ENCODE measurements around the gene AMZ2. TPM values are rescaled to one million over a fixed set of nuclear protein-coding genes. Genes with fewer than 3 reads are reported as not detected.
"Not testable (repeated sequence)": the region's sequence is repeated elsewhere in the genome, so short reads cannot be mapped to it uniquely, and the experiment has no call there.

AMZ2 gene
- polyA plus RNA-seq, 3 donors, result 34.0 to 67.6 (median 67.2) TPM

DNA sequence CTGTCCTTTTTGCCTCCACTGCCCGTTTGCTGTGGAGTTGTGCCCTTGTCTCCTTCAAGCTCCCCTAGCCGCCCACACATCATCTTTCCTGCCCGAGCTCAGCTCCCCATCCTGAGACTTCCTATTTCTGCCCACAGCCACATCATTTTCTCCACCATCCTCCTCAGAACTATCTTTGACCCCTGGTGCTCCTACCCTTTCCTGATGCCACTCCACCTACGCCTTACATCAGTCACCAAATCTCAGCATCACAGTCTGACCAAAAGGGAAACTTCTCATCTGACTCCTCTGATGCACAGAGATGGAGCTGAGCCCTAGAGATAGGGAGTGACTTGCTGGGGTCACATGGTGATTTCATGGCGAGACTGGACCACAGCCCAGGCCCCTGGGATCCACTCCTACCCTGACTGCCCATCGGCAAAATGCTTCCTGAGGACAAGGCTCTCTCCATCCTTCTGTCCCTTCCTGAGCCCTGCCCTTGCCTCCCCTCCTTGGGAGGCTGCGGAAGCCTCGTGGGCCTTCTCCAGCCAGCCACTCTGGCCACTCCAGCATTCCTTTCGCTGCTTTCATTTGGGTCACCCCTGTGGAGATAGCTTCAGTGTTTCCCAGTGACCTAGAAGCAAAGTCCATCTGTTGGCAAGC lies 19.7 kb upstream of the AMZ2 start:
- H3K9ac ChIP-seq (ENCODE audit: insufficient read depth, low read length, poor library complexity, severe bottlenecking); H2AFZ ChIP-seq (ENCODE audit: insufficient read depth, low read depth, low read length, poor library complexity, severe bottlenecking); H3K27ac ChIP-seq (ENCODE audit: low read depth in 1 of 2, low read length in 2 of 2); H3K4me1 ChIP-seq (ENCODE audit: control insufficient read depth in 1 of 2, insufficient read depth in 2 of 2, low read length in 2 of 2); H3K4me3 ChIP-seq (replicated peaks in 1 of 3; ENCODE audit: low read depth in 2 of 3, low read length in 3 of 3); H3K27me3 Mint-ChIP-seq (ENCODE audit: low read depth in 3 of 3); H3K4me2 ChIP-seq (replicated peaks; ENCODE audit: extremely low read depth, low read length, poor library complexity, severe bottlenecking); H4K20me1 ChIP-seq (ENCODE audit: insufficient read depth, low read length); H3K79me2 ChIP-seq (ENCODE audit: insufficient read depth, low read length); intact Hi-C loops (cut with micrococcal nuclease); H3K9me3 Mint-ChIP-seq; H3K4me3 Mint-ChIP-seq; DNase-seq; H3K27me3 ChIP-seq (ENCODE audit: control insufficient read depth in 2 of 2, insufficient read depth in 2 of 2, low read length in 2 of 2); H3K36me3 ChIP-seq (replicated peaks in 1 of 2; ENCODE audit: control insufficient read depth in 1 of 2, insufficient read depth in 2 of 2, low read length in 2 of 2); H3K36me3 Mint-ChIP-seq; H3K9me3 ChIP-seq (replicated peaks in 1 of 2; ENCODE audit: control insufficient read depth in 1 of 2, insufficient read depth in 1 of 2, low read length in 2 of 2): not testable (repeated sequence)
- Mint-ChIP-seq H3K27ac (peak overlapping the region in 3 of 7 donors; percentile 18 to 51 (median 42)), H3K4me1 (peaks cover 12% of the 10 kb centered on the region)
- WGBS (ENCODE audit: insufficient coverage), result 57% methylated on average over 5 of the region's 9 CpGs

GRCh38 chr17:68228817-68229570 lies 18.8 kb upstream of the AMZ2 start:
- Mint-ChIP-seq H3K27me3 (ENCODE audit: low read depth in 3 of 3) (peaks cover 0 to 2% (median 0%) of the 10 kb centered on the region in 3 donors), H3K9me3 (no peaks in the 10 kb centered on the region), H3K27ac (peak overlapping the region in 1 of 7 donors; percentile 18), H3K4me3 (peak overlapping the region in 1 of 2 donors; percentile 31), H3K36me3 (peaks cover 3 to 5% of the 10 kb centered on the region in 2 donors), H3K4me1 (peaks cover 12% of the 10 kb centered on the region)
- Histone ChIP-seq H3K9me3 (replicated peaks in 1 of 2; ENCODE audit: control insufficient read depth in 1 of 2, insufficient read depth in 1 of 2, low read length in 2 of 2) (no peaks in the 10 kb centered on the region), H3K4me1 (ENCODE audit: control insufficient read depth in 1 of 2, insufficient read depth in 2 of 2, low read length in 2 of 2) (no peaks in the 10 kb centered on the region), H3K4me3 (replicated peaks in 1 of 3; ENCODE audit: low read depth in 2 of 3, low read length in 3 of 3) (no peak overlapping the region), H3K79me2 (ENCODE audit: insufficient read depth, low read length) (no peaks in the 10 kb centered on the region), H3K9ac (ENCODE audit: insufficient read depth, low read length, poor library complexity, severe bottlenecking) (no peak overlapping the region), H3K4me2 (replicated peaks; ENCODE audit: extremely low read depth, low read length, poor library complexity, severe bottlenecking) (no peak overlapping the region), H4K20me1 (ENCODE audit: insufficient read depth, low read length) (no peaks in the 10 kb centered on the region), H3K27me3 (ENCODE audit: control insufficient read depth in 2 of 2, insufficient read depth in 2 of 2, low read length in 2 of 2) (no peaks in the 10 kb centered on the region), H2AFZ (ENCODE audit: insufficient read depth, low read depth, low read length, poor library complexity, severe bottlenecking) (no peak overlapping the region), H3K27ac (ENCODE audit: low read depth in 1 of 2, low read length in 2 of 2) (no peak overlapping the region), H3K36me3 (replicated peaks in 1 of 2; ENCODE audit: control insufficient read depth in 1 of 2, insufficient read depth in 2 of 2, low read length in 2 of 2) (no peaks in the 10 kb centered on the region)
- intact Hi-C loops (cut with micrococcal nuclease), result no loop called here
- DNase-seq, result no peak
- 68% methylated on average over 10 of the region's 17 CpGs for WGBS (ENCODE audit: insufficient coverage)
- TF ChIP-seq, protein P1, sequence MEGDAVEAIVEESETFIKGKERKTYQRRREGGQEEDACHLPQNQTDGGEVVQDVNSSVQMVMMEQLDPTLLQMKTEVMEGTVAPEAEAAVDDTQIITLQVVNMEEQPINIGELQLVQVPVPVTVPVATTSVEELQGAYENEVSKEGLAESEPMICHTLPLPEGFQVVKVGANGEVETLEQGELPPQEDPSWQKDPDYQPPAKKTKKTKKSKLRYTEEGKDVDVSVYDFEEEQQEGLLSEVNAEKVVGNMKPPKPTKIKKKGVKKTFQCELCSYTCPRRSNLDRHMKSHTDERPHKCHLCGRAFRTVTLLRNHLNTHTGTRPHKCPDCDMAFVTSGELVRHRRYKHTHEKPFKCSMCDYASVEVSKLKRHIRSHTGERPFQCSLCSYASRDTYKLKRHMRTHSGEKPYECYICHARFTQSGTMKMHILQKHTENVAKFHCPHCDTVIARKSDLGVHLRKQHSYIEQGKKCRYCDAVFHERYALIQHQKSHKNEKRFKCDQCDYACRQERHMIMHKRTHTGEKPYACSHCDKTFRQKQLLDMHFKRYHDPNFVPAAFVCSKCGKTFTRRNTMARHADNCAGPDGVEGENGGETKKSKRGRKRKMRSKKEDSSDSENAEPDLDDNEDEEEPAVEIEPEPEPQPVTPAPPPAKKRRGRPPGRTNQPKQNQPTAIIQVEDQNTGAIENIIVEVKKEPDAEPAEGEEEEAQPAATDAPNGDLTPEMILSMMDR (IDR thresholded peaks at IDR 0.05), result no peak
